ENCODE measurements around the gene PXDN.

DNA sequence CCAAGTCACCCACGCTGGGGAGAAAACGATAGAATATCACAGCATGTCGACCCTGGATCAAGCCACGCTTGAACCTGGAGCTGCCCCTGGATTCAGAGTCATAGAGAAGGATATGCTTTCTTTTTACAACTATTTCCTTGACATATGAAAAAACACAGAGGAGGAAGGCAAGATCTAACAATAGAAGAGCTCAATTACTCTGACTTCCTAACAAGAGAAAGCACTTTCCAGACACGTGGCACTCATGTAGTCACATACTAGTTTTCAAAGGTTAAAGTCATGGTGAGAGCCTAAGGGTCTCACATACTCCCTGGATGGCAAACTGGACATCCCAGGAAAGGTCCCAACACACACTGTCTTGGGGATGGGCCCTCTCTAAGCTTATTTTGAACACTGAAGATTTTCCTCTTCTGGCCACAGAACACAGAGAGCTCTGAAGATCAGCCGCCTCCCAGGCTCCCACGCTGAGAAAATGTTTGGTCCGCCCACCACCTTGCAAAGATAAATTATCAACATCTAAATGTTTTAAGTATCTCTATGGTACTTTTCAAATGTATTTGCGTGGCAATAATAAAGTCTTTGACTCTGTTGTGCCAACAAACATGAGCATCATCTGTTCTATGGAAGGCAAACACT is 4.9 kb downstream of the PXDN start:
- TF ChIP-seq ZNF654 (tag by site-specific recombination; IDR thresholded peaks at IDR 0.05; ENCODE audit: low read depth) (no peak), MYNN (tag by site-specific recombination; IDR thresholded peaks at IDR 0.05; ENCODE audit: borderline replicate concordance) (no peak), ZNF529 (tag by site-specific recombination; IDR thresholded peaks at IDR 0.05; ENCODE audit: insufficient replicate concordance) (no peak)
- TF ChIP-seq, protein P1, sequence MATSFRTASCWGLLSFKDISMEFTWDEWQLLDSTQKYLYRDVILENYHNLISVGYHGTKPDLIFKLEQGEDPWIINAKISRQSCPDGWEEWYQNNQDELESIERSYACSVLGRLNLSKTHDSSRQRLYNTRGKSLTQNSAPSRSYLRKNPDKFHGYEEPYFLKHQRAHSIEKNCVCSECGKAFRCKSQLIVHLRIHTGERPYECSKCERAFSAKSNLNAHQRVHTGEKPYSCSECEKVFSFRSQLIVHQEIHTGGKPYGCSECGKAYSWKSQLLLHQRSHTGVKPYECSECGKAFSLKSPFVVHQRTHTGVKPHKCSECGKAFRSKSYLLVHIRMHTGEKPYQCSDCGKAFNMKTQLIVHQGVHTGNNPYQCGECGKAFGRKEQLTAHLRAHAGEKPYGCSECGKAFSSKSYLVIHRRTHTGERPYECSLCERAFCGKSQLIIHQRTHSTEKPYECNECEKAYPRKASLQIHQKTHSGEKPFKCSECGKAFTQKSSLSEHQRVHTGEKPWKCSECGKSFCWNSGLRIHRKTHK (tag by site-specific recombination; IDR thresholded peaks at IDR 0.05): no peak
- TF ChIP-seq, protein P2, sequence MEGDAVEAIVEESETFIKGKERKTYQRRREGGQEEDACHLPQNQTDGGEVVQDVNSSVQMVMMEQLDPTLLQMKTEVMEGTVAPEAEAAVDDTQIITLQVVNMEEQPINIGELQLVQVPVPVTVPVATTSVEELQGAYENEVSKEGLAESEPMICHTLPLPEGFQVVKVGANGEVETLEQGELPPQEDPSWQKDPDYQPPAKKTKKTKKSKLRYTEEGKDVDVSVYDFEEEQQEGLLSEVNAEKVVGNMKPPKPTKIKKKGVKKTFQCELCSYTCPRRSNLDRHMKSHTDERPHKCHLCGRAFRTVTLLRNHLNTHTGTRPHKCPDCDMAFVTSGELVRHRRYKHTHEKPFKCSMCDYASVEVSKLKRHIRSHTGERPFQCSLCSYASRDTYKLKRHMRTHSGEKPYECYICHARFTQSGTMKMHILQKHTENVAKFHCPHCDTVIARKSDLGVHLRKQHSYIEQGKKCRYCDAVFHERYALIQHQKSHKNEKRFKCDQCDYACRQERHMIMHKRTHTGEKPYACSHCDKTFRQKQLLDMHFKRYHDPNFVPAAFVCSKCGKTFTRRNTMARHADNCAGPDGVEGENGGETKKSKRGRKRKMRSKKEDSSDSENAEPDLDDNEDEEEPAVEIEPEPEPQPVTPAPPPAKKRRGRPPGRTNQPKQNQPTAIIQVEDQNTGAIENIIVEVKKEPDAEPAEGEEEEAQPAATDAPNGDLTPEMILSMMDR (tag by site-specific recombination; IDR thresholded peaks at IDR 0.05): no peak
- TF ChIP-seq, protein P3, sequence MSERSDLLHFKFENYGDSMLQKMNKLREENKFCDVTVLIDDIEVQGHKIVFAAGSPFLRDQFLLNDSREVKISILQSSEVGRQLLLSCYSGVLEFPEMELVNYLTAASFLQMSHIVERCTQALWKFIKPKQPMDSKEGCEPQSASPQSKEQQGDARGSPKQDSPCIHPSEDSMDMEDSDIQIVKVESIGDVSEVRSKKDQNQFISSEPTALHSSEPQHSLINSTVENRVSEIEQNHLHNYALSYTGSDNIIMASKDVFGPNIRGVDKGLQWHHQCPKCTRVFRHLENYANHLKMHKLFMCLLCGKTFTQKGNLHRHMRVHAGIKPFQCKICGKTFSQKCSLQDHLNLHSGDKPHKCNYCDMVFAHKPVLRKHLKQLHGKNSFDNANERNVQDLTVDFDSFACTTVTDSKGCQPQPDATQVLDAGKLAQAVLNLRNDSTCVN (tag by site-specific recombination; optimal IDR thresholded peaks at IDR 0.05): no peak

Measured in HEK293 (cell line).